Measurements from ENCODE around the gene ADAMTS6.

ADAMTS6 gene

GRCh38 chr5:65213921-65214525 lies 267.7 kb downstream of the ADAMTS6 start:
- TF ChIP-seq, protein P1, sequence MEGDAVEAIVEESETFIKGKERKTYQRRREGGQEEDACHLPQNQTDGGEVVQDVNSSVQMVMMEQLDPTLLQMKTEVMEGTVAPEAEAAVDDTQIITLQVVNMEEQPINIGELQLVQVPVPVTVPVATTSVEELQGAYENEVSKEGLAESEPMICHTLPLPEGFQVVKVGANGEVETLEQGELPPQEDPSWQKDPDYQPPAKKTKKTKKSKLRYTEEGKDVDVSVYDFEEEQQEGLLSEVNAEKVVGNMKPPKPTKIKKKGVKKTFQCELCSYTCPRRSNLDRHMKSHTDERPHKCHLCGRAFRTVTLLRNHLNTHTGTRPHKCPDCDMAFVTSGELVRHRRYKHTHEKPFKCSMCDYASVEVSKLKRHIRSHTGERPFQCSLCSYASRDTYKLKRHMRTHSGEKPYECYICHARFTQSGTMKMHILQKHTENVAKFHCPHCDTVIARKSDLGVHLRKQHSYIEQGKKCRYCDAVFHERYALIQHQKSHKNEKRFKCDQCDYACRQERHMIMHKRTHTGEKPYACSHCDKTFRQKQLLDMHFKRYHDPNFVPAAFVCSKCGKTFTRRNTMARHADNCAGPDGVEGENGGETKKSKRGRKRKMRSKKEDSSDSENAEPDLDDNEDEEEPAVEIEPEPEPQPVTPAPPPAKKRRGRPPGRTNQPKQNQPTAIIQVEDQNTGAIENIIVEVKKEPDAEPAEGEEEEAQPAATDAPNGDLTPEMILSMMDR (IDR thresholded peaks at IDR 0.05; ENCODE audit: low read depth, low read length, missing control alignments), result peak; percentile 52
- no peak for DNase-seq (ENCODE audit: low read depth)

GRCh38 chr5:65209341-65209740 lies 272.4 kb downstream of the ADAMTS6 start:
- TF ChIP-seq, protein P1 (IDR thresholded peaks at IDR 0.05; ENCODE audit: low read depth, low read length, missing control alignments), result no peak
- H3K4me3 ChIP-seq (ENCODE audit: low read depth, low read length), result no peak overlapping the region
- DNase-seq (ENCODE audit: low read depth), result no peak

More at GRCh38 chr5:65213921-65214525, 267.7 kb downstream of the ADAMTS6 start:
- no peak overlapping the region for H3K4me3 ChIP-seq (ENCODE audit: low read depth, low read length)

DNA sequence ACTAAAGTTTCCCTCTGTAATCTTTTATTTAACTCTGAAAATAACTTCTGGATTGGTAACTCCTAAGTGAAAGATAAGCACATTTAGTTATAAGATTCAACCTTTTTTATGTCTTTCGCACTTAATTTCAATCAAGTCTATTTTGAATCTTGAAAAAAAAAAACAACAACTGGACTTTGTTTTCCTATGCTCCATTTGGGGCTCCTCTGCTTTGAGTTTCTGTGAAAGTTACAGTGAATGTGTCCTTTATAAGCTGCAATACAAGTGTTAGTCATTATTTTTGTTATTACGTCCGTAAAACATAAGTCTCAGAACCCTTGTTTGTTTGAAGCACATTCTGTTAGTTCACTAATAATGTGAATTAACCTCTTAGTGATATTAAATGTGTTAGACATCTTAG lies 276.8 kb downstream of the ADAMTS6 start:
- DNase-seq (ENCODE audit: low read depth), result no peak
- H3K4me3 ChIP-seq (ENCODE audit: low read depth, low read length), result no peak overlapping the region
- TF ChIP-seq, protein P1 (IDR thresholded peaks at IDR 0.05; ENCODE audit: low read depth, low read length, missing control alignments), result no peak

DNA sequence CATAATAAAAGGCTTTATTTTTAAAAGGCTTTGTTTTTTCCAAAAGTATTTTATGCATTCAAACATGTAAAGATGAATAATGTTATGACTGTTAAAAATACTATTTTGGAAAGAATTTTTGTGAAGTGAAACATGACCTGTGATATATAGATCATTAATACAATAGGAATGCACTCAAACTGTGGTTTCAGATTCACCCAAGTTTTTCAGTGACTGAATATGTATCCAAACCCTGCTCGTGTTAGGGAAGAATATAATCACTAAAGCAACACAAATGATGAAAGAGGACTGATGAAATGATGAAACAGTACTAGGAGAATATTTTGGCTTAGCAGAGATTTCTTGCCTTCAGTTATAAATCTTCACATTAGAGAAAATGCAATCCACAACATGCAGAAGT lies 278.0 kb downstream of the ADAMTS6 start:
- TF ChIP-seq, protein P1 (IDR thresholded peaks at IDR 0.05; ENCODE audit: low read depth, low read length, missing control alignments), result no peak
- no peak for DNase-seq (ENCODE audit: low read depth)
- H3K4me3 ChIP-seq (ENCODE audit: low read depth, low read length), result no peak overlapping the region

DNA sequence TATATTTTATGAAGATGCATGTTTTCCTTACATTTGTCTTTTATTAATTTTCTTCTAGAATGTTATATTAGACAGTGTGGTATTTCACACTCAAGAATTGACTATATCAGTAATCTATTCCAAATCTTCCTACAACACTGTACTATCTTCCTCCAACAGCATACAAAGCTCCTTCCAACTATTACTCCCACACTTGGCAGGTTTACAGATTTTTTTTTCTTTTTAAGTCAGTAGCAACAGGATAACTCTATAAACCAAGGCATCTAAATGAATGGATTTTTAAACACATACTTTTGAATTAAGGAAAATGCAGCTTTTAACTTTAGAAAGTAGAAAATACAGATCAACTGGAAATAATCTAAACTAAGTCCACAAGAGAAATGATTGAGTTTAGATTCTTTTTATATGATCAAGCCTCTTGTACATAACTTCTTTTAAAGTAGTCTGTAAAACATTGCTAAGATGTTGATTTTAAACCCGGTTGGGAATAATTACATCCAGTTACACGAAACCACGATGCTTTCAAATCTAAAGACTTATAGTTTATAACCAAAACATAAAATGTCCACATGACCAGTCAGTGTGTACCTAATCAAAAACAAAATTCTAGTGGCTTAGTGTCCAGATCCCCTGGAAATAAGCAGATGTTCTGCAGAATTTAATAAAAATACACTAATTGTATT lies 281.6 kb downstream of the ADAMTS6 start:
- no peak for DNase-seq (ENCODE audit: low read depth)
- H3K4me3 ChIP-seq (ENCODE audit: low read depth, low read length), result no peak overlapping the region
- TF ChIP-seq, protein P1 (IDR thresholded peaks at IDR 0.05; ENCODE audit: low read depth, low read length, missing control alignments), result no peak

- DNase-seq (ENCODE audit: low read depth), result no peak
Measured at GRCh38 chr5:65198456-65199120, 283.1 kb downstream of the ADAMTS6 start.

More at GRCh38 chr5:65198456-65199120, 283.1 kb downstream of the ADAMTS6 start:
- TF ChIP-seq, protein P1 (IDR thresholded peaks at IDR 0.05; ENCODE audit: low read depth, low read length, missing control alignments), result no peak
- H3K4me3 ChIP-seq (ENCODE audit: low read depth, low read length), result no peak overlapping the region

Measured in GM12864 (cell line).